ENCODE data around the gene MYH16.
A peak's percentile ranks its signal among the peaks of the same experiment; 100 is the strongest.
"Not testable (repeated sequence)": the region's sequence is repeated elsewhere in the genome, so short reads cannot be mapped to it uniquely, and the experiment has no call there.

MYH16 gene

DNA sequence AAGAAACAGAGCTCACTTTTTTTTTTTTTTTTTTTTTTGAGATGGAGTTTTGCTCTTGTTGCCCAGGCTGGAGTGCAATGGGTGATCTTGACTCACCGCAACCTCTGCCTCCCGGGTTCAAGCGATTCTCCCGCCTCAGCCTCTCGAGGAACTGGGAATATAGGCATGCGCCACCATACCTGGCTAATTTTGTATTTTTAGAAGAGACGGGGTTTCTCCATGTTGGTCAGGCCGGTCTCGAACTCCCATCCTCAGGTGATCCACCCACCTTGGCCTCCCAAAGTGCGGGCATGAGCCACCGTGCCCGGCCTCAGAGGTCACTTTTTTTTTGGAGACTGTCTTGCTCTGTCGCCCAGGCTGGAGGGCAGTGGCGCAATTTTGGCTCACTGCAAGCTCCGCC is 85.9 kb downstream of the MYH16 start:
- not testable (repeated sequence) for DNase-seq

DNA sequence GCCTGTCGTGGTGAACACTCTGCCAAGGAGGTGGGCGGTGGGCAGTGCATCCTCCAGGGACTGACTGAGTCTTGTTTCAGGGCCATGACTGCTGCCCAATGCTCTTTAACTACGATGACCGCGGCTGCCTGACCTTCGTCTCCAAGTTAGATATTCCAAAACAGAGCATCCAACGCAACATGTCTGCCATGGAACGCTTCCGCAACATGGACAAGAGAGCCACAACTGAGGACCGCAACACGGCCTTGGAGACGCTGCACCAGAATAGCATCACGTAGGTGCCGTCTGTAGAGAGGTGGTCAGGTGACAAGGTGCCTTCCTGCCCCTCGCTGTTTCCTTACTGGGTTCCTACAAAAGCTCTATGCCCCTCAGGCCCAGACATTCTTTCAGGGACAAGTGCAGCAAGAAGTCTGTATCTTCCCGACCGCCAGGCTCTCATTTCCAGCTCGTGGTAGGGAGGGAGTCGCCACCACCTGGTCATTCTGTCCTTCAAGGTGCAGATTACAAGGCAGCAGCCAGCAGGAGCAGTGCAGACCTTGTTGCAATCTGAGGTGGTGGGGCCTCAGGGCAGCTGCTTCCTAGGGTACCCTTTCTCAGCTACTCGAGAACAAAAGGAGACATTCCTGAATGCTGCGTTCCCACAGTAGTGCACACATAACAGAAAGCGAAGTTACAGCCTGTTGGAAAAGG is 87.0 kb downstream of the MYH16 start:
- DNase-seq: peak; percentile 76
